SU-DHL-6 (cell line): ENCODE data around the gene DPP10.

ENCODE experiments used
- CTCF ChIP-seq: fragments of 200-600 bp; sonication (generic); IDR thresholded peaks from one replicate; pipeline ENCODE4 v1.5.1; 2017; ENCODE audit warnings: antibody characterized with exemption, mild to moderate bottlenecking, low read length, moderate library complexity; ENCODE audit not compliant: insufficient read depth, poor library complexity, severe bottlenecking
- EZH2phosphoT487 ChIP-seq: fragments of 200-600 bp; sonication (generic), shearing (Covaris generic); conservative IDR thresholded peaks from 2 replicates; pipeline ENCODE4 v1.6.1; 2018; ENCODE audit warnings: mild to moderate bottlenecking, antibody characterized with exemption, low read length, moderate library complexity, mixed read lengths

DNA sequence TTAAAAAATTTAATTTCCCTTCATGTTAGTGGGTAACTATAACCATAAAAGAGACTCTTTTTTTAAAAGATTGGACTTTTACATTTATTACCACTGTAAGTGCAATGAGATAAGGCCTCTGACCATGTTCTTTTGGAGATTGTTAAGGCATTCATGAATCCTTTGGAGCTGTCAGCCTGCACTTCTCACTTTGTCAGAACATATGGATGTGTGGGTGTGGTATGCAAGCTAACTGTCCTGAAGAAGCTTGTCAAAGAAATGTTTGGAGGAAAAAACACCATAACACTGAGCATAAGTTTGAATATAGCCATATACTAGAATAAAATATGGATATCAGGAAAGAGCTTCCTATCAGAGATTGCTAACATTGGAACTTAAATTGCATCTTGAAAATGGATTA, 754.1 kb downstream of the DPP10 start:
- TF ChIP-seq CTCF (no peak), EZH2phosphoT487 (no peak)
